Smooth muscle cell (in vitro differentiated cells): Measurements from ENCODE around the gene PRRG4. TPM values are rescaled to one million over a fixed set of nuclear protein-coding genes. Genes with fewer than 3 reads are reported as not detected.
"Not testable (repeated sequence)": the region's sequence is repeated elsewhere in the genome, so short reads cannot be mapped to it uniquely, and the experiment has no call there.

ENCODE experiments used
- DNase-seq: peaks from one replicate; lab custom pipeline; 2025; ENCODE audit not compliant: unreplicated experiment; lab: John Stamatoyannopoulos, UW
- H2AFZ ChIP-seq: fragments of 200-600 bp; sonication (generic); 2 replicates; pipeline ENCODE4 v1.6.0; 2016; ENCODE audit warnings: antibody characterized with exemption, low read depth, mild to moderate bottlenecking
- H3F3A ChIP-seq: fragments of 200-600 bp; sonication (generic); 2 replicates; pipeline ENCODE4 v1.6.0; 2017; ENCODE audit warnings: antibody characterized with exemption, low read depth
- H3K27ac ChIP-seq: fragments of 200-600 bp; sonication (generic); 2 replicates; pipeline ENCODE4 v1.5.1; 2016; ENCODE audit warnings: low read depth, mild to moderate bottlenecking
- H3K27me3 ChIP-seq: fragments of 200-600 bp; sonication (generic); 2 replicates; pipeline ENCODE4 v1.6.1; 2016; ENCODE audit warnings: low read depth, mild to moderate bottlenecking
- H3K36me3 ChIP-seq: fragments of 200-600 bp; sonication (generic); 2 replicates; pipeline ENCODE4 v1.5.1; 2016; ENCODE audit warnings: low read depth
- H3K4me1 ChIP-seq: fragments of 200-600 bp; sonication (generic); 2 replicates; pipeline ENCODE4 v1.5.1; 2016; ENCODE audit warnings: low read depth
- H3K4me2 ChIP-seq: fragments of 200-600 bp; sonication (generic); 2 replicates; pipeline ENCODE4 v1.6.0; 2016; ENCODE audit warnings: mild to moderate bottlenecking
- H3K4me3 ChIP-seq: fragments of 200-600 bp; sonication (generic); 2 replicates; pipeline ENCODE4 v1.5.1; 2016; ENCODE audit warnings: mild to moderate bottlenecking
- H3K79me2 ChIP-seq: fragments of 200-600 bp; sonication (generic); 2 replicates; pipeline ENCODE4 v1.6.0; 2016; ENCODE audit warnings: low read depth, mild to moderate bottlenecking
- H3K9ac ChIP-seq: fragments of 200-600 bp; sonication (generic); 2 replicates; pipeline ENCODE4 v1.6.0; 2016; ENCODE audit warnings: low read depth
- H3K9me3 ChIP-seq: fragments of 200-600 bp; sonication (generic); replicated peaks from 2 replicates; pipeline ENCODE4 v1.5.1; 2016; ENCODE audit warnings: low read depth
- H4K20me1 ChIP-seq: fragments of 200-600 bp; sonication (generic); 2 replicates; pipeline ENCODE4 v1.6.0; 2016; ENCODE audit warnings: low read depth
- CTCF ChIP-seq: fragments of 200-600 bp; sonication (generic); IDR thresholded peaks from 2 replicates; pipeline ENCODE4 v1.5.1; 2017; ENCODE audit warnings: borderline replicate concordance, mild to moderate bottlenecking, antibody characterized with exemption; ENCODE audit not compliant: insufficient read depth, poor library complexity, severe bottlenecking
- WGBS: methylation state at CpG from one replicate; pipeline ENCODE4 v1.1.7; 2016; ENCODE audit warnings: low lambda C conversion rate; 5-methylcytosine and 5-hydroxymethylcytosine counted together
- polyA plus RNA-seq: library from polyadenylated mRNA; unstranded; fragments of >200 nt; fragmentation: Nextera tagmentation; extraction: Ambion mirVana; gene quantifications from 2 replicates; pipeline ENCODE4 v1.2.1, GENCODE V29; 2016
- total RNA-seq: library from RNA; depleted of rRNA; stranded (reverse); fragments of >200 nt; gene quantifications from 2 replicates; pipeline ENCODE4 v1.2.3, GENCODE V29; 2014

PRRG4 gene
- total and polyA plus RNA-seq, 2 experiments from 2014 or later: 0.49 to 4.6 TPM

GRCh38 chr11:32821917-32822560, 7.7 kb upstream of the PRRG4 start:
- no peaks in the 10 kb centered on the region for H3F3A ChIP-seq
- DNase-seq: no peak
- no peaks in the 10 kb centered on the region for H3K79me2 ChIP-seq
- no peaks in the 10 kb centered on the region for H3K27me3 ChIP-seq
- TF ChIP-seq CTCF: no peak
- H3K9ac ChIP-seq: no peak overlapping the region
- WGBS: 74% methylated on average over 5 of the region's 5 CpGs
- H3K9me3 ChIP-seq: no peaks in the 10 kb centered on the region
- H3K4me2 ChIP-seq: no peak overlapping the region
- no peak overlapping the region for H3K27ac ChIP-seq
- H3K36me3 ChIP-seq: no peaks in the 10 kb centered on the region
- no peaks in the 10 kb centered on the region for H3K4me1 ChIP-seq
- no peak overlapping the region for H2AFZ ChIP-seq
- H4K20me1 ChIP-seq: no peaks in the 10 kb centered on the region
- H3K4me3 ChIP-seq: no peak overlapping the region

- H3K9ac ChIP-seq, H3K9me3 ChIP-seq, DNase-seq, H3K79me2 ChIP-seq, H3K27ac ChIP-seq, H3K27me3 ChIP-seq, H3K4me1 ChIP-seq, H3K4me2 ChIP-seq, H3F3A ChIP-seq, H4K20me1 ChIP-seq, H3K4me3 ChIP-seq, H2AFZ ChIP-seq, H3K36me3 ChIP-seq: not testable (repeated sequence)
- 82% methylated on average over 3 of the region's 3 CpGs for WGBS
Measured at GRCh38 chr11:32823617-32824016, 6.1 kb upstream of the PRRG4 start.

DNA sequence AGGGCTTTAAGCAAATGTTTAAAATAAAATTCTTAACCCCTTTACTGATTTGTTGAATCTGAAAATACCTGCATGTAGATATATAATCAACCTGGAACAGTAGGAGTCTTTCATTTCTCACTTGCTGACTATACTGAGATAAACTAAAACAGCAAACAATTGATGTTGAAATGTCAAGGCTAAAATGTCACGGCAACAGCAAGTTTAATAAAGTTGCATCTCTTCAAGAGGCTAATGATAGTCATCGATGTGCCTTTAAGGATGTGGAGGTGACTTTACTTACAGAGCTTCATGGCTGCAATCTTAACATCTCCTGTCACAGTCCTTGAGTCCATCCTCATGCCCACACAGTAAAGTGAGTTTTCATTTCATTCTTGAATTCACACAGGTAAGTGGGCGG, 3.6 kb upstream of the PRRG4 start:
- Histone ChIP-seq H3K9ac (no peak overlapping the region), H3K36me3 (no peaks in the 10 kb centered on the region), H3K4me3 (no peak overlapping the region), H3K27ac (no peak overlapping the region), H4K20me1 (no peaks in the 10 kb centered on the region), H3K9me3 (no peaks in the 10 kb centered on the region), H3K27me3 (peaks cover 25% of the 10 kb centered on the region), H3K4me1 (peaks cover 7% of the 10 kb centered on the region), H3K79me2 (no peaks in the 10 kb centered on the region), H3K4me2 (no peak overlapping the region), H2AFZ (no peak overlapping the region), H3F3A (no peaks in the 10 kb centered on the region)
- WGBS: 60% methylated on average over 3 of the region's 3 CpGs
- no peak for DNase-seq
- no peak for TF ChIP-seq CTCF

DNA sequence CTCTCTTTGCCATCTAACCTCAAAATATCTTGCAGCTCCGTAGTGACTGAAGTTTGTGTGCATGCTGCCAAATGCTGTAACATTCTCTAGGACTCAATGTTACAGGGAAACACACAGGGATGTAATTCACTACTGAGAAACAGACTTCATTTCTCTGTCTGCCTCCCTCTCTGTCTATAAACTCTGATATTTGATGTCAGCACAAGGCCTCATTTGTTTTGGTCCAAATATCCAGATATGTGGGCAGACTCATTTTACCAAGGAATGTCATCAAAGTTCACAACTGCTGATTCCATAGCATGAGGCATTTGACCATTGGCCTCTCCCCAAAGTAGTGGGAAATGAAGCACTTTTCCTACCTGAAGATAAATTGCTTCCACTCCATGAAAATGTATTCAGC, 2.5 kb upstream of the PRRG4 start:
- no peak for DNase-seq
- Histone ChIP-seq H3K9ac (no peak overlapping the region), H4K20me1 (no peaks in the 10 kb centered on the region), H3K27me3 (peaks cover 25% of the 10 kb centered on the region), H3K36me3 (no peaks in the 10 kb centered on the region), H3K4me1 (peaks cover 7% of the 10 kb centered on the region), H3K79me2 (no peaks in the 10 kb centered on the region), H3K27ac (no peak overlapping the region), H2AFZ (no peak overlapping the region), H3K4me2 (no peak overlapping the region), H3K4me3 (no peak overlapping the region), H3K9me3 (no peaks in the 10 kb centered on the region), H3F3A (no peaks in the 10 kb centered on the region)
- WGBS: 91% methylated on average over 1 of the region's 1 CpG
- no peak for TF ChIP-seq CTCF
